ENCODE results near the gene STK17A.
"Not testable (repeated sequence)": the region's sequence is repeated elsewhere in the genome, so short reads cannot be mapped to it uniquely, and the experiment has no call there.

STK17A gene

DNA sequence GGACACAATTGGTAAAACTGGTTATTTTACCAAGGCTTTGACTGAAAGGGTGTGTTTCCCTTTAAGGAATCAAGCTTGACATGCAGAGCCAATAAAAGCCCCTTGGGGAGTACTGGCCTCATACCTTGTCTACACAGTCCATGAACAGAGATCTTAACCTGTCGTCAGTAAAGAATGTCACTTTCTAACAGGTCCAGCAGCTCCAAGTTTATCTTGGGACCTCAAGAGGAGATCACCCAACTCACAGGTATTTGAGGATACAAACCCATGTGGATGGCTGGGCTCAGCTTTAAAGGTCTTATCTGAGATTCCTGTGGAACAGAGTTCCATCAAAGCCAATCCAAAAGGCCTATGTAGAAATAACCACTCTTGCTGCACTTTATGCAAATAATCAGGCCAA lies 85.1 kb downstream of the STK17A start:
- H3K4me3 ChIP-seq (ENCODE audit: low read length) = no peak overlapping the region
- TF ChIP-seq, protein P1, sequence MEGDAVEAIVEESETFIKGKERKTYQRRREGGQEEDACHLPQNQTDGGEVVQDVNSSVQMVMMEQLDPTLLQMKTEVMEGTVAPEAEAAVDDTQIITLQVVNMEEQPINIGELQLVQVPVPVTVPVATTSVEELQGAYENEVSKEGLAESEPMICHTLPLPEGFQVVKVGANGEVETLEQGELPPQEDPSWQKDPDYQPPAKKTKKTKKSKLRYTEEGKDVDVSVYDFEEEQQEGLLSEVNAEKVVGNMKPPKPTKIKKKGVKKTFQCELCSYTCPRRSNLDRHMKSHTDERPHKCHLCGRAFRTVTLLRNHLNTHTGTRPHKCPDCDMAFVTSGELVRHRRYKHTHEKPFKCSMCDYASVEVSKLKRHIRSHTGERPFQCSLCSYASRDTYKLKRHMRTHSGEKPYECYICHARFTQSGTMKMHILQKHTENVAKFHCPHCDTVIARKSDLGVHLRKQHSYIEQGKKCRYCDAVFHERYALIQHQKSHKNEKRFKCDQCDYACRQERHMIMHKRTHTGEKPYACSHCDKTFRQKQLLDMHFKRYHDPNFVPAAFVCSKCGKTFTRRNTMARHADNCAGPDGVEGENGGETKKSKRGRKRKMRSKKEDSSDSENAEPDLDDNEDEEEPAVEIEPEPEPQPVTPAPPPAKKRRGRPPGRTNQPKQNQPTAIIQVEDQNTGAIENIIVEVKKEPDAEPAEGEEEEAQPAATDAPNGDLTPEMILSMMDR (IDR thresholded peaks at IDR 0.05; ENCODE audit: insufficient read depth, low read depth, low read length, missing control alignments) = no peak
- no peak for DNase-seq (ENCODE audit: low read depth)

DNA sequence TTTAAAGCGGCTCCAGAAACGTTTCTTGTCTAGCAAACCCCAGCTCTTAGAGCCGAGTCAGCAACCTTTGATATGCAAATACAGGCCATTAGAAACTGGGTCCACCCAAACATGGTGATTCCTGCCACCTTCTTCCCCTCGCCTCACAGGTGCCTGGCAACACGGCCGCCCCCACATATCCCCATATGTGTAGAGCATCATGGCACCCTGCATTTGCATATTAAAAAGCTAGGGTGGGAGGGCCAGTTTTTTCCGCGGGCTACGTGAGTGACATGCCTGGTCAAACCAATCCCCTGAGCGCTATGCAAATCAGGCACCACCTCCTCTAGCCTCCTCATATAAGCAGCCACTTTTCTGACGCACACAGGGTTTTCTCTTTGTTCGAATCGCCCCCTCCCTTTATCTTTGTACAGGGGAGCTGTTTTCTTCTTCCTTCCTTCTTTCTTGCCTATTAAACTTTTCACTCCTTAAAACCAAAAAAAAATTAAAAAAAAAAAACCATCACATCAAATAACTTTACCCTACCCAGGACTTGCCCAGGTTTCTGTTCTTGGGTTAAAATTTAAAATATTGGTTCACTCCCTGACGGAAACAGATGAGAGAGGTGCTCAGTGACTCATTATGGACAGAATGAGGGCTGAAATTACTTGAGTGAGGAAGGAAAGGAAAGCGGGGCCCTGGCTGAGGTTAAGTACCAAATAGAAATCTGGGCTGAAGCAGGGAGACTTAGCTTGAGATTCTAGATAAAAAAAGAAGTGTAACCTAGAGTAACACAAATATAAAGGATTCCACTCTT lies 86.6 kb downstream of the STK17A start:
- no peak overlapping the region for H3K4me3 ChIP-seq (ENCODE audit: low read length)
- no peak for DNase-seq (ENCODE audit: low read depth)
- TF ChIP-seq, protein P1 (IDR thresholded peaks at IDR 0.05; ENCODE audit: insufficient read depth, low read depth, low read length, missing control alignments) = no peak

DNA sequence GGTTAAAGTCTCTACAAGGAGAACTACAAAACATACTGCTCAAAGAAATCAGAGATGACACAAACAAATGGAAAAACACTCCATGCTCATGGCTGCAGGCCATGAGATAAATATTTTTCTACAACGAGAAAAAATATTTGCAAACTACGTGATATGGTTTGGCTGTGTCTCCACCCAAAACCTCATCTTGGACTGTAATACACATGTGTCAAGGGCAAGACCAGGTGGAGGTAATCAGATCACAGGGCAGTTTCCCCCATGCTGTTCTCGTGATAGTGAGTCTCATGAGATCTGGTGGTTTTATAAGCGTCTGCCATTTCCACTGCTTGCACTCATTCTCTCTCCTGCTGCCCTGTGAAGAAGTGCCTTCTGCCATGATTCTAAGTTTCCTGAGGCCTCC lies 88.6 kb downstream of the STK17A start:
- no peak for DNase-seq (ENCODE audit: low read depth)
- TF ChIP-seq, protein P1 (IDR thresholded peaks at IDR 0.05; ENCODE audit: insufficient read depth, low read depth, low read length, missing control alignments) = no peak
- H3K4me3 ChIP-seq (ENCODE audit: low read length) = no peak overlapping the region

DNA sequence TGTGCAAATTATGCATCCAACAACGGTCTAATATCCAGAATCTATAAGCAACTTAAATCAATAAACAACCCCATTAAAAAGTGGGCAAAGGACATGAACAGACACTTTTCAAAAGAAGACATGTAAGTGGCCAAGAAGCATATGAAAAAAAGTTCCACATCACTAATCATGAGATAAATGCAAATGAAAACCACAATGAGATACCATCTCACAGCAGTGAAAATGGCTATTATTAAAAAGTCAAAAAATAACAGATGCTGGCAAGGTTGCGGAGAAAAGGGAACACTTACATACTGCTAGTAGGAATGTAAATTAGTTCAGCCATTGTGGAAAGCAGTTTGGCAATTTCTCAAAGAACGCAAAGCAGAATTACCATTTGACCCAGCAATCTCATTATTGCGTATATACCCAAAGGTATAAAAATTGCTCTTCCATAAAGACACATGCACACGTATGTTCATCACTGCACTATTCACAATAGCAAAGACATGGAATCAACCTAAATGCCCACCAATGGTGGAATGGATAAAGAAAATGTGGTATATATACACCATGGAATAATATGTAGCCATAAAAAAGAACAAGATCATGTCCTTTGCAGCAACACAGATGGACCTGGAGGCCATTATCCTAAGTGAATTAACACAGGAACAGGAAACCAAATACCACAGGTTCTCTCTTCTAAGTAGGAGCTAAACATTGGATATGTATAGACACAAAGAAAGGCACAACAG lies 90.5 kb downstream of the STK17A start:
- H3K4me3 ChIP-seq (ENCODE audit: low read length); DNase-seq (ENCODE audit: low read depth): not testable (repeated sequence)

DNA sequence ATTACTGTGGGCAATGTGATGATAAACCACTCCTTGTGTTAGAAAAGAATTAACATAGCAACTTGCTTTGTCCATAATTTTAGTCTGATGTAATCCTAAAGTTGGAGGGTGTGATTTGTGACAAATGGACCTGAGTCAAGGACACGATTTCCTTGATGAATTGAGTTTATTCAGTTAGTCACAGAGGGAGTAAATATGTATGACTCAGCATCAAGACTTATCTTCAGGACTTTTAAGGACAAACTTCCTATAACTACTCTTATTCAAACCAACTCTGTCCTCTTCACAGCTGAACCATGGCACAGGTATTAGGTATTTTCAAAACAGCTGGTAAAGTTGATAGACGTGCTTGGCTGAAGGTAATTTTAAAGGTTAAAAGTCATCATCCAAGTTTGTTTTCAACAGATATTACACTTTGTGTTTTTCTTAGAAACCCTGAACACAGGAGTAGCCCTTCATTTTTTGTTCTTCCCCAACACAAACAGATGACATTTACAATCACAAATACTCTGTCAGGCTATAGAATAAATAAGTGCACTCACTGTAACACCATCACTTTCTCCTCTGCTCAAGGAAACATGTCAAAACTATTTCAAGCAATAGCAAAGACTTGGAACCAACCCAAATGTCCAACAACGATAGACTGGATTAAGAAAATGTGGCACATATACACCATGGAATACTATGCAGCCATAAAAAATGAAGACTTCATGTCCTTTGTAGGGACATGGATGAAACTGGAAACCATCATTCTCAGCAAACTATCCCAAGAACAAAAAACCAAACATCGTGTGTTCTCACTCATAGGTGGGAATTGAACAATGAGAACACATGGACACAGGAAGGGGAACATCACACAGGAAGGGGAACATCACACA lies 91.9 kb downstream of the STK17A start:
- DNase-seq (ENCODE audit: low read depth) = peak; percentile 95
- H3K4me3 ChIP-seq (ENCODE audit: low read length) = no peak overlapping the region
- TF ChIP-seq, protein P1 (IDR thresholded peaks at IDR 0.05; ENCODE audit: insufficient read depth, low read depth, low read length, missing control alignments) = no peak
